ENCODE results near the gene EIF2AK2. TPM values are rescaled to one million over a fixed set of nuclear protein-coding genes. Genes with fewer than 3 reads are reported as not detected.
"Not testable (repeated sequence)": the region's sequence is repeated elsewhere in the genome, so short reads cannot be mapped to it uniquely, and the experiment has no call there.

EIF2AK2 gene
- total RNA-seq, result 10 to 100 TPM; 19.1 to 46.8 (median 22.5) TPM

DNA sequence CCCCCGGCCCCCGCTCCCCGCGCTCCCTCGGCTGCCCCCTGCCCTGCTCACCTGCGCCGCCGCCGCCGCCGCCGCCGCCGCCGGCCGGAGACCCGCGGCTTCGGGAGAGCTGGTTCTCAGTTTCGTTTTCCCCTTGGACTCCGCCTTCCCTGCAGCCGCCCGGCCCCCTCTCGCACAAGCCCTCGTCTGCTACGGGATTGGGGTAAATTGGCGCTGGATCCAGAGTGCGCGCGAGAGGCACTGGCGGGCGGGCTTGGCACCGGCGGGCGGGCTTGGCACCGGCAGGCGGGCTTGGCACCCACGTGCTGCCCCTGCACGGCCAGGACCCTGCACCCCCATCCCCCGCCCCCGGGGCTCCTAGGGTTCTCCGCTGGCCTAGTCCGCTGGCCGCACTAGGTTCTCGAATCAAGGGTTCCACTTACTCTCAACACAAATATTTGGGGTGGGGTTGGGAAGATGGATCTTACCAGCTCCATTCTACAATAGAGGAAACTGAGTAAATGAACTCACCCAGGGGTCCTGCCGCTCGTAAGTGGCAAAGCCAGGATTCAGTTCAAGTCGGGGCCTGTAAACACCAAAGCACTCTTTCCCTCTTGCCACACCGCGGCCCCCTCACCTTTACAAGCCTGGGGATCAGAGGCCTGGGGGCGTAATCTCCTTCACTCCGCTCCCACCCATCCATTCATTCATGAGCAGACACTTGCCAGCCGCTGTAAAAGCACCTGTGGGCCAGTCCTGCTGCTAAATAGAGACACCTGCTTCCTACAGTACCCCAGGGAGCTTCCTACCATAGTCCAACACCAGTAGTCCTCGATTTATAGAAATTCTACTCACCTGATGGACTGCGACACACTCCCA is at the start of gene EIF2AK2:
EIF2AK2 (minus strand) TSS at position 124 of the 858 bp plus-strand sequence. CDS start 9,174 bp downstream, outside the sequence.
- ATAC-seq (ENCODE audit: low FRiP score) (peak; percentile 94), DNase-seq (ENCODE audit: low spot score) (peak; percentile 57)
- TF ChIP-seq, protein P1, sequence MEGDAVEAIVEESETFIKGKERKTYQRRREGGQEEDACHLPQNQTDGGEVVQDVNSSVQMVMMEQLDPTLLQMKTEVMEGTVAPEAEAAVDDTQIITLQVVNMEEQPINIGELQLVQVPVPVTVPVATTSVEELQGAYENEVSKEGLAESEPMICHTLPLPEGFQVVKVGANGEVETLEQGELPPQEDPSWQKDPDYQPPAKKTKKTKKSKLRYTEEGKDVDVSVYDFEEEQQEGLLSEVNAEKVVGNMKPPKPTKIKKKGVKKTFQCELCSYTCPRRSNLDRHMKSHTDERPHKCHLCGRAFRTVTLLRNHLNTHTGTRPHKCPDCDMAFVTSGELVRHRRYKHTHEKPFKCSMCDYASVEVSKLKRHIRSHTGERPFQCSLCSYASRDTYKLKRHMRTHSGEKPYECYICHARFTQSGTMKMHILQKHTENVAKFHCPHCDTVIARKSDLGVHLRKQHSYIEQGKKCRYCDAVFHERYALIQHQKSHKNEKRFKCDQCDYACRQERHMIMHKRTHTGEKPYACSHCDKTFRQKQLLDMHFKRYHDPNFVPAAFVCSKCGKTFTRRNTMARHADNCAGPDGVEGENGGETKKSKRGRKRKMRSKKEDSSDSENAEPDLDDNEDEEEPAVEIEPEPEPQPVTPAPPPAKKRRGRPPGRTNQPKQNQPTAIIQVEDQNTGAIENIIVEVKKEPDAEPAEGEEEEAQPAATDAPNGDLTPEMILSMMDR (IDR thresholded peaks at IDR 0.05), result no peak

DNA sequence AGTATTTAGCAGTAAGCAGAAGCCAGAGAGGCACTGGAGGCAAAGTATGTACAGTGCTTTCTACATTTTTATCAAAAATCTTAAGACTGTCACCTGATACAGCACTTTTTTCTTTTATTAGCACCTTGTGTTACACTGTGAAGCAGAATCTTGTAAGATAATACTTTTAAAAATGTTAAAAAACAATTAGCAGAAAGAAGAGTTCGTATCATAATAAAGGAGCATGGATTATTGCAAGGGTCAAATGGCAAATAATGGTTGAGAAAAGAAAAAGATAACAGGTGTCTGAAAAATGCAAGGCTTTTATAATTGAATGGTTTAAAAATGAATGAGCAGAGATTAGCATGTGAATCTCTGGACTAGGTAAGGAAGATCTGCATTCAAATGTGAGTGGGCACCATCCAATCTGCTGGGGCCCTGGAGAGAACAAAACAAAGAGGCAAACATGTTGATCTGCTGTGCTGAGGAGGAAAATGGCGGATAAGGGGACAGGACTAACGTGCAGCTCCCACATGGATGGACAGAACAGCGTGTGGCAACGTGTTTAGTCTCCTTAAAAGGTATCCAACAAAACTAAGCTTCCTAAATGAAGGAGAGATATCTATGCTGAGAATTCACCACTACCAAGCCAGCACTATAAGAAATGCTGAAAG is 49.0 kb upstream of the EIF2AK2 start:
- ATAC-seq (ENCODE audit: low FRiP score), result no peak
- DNase-seq (ENCODE audit: low spot score), result no peak
- TF ChIP-seq, protein P1 (IDR thresholded peaks at IDR 0.05), result no peak

GRCh38 chr2:37205071-37205661 is 48.4 kb upstream of the EIF2AK2 start:
- ATAC-seq (ENCODE audit: low FRiP score); DNase-seq (ENCODE audit: low spot score): not testable (repeated sequence)

GRCh38 chr2:37203708-37204107 is 46.9 kb upstream of the EIF2AK2 start:
- DNase-seq (ENCODE audit: low spot score) (no peak), ATAC-seq (ENCODE audit: low FRiP score) (no peak)
- TF ChIP-seq, protein P1 (IDR thresholded peaks at IDR 0.05), result no peak

DNA sequence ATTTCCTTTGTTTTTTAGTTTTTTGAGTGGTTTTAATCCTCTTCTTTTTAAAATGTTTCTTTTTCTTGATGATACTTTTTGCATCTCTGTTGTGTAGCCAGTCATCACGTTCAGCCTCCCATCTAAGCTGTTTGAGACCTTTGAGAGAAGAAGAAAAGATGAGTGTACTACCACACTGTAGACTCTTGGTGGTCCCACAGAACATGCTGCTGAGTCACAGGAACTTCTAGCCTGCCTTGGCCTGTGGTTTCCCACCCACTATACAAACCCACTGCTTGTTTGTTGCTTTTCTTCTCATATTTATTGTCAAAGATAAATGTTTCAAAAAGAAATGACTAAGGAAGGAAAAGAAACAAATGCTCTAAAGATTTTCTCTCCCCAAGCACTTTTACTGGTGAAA is 45.0 kb upstream of the EIF2AK2 start:
- DNase-seq (ENCODE audit: low spot score), result no peak
- ATAC-seq (ENCODE audit: low FRiP score), result no peak
- TF ChIP-seq, protein P1 (IDR thresholded peaks at IDR 0.05), result no peak

DNA sequence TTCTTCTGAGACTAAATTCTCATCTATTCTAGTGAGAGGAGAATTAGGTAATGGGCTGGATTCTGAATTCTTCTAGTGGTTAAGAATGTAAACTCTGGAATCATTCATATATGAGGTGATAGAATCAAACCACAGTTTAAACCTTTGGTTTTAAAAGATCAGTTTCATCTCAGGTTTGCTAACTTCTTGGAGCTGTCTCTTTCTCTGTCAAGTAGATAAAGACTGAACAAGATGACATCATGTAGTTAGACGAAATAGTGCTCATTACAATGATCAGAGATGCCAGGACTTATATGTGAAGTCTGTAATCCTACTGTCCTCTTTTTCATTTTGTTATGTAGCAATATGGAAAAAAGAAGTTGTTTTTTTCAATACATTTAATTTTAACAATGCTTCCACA is 44.4 kb upstream of the EIF2AK2 start:
- ATAC-seq (ENCODE audit: low FRiP score) (no peak), DNase-seq (ENCODE audit: low spot score) (no peak)
- TF ChIP-seq, protein P1 (IDR thresholded peaks at IDR 0.05), result no peak

DNA sequence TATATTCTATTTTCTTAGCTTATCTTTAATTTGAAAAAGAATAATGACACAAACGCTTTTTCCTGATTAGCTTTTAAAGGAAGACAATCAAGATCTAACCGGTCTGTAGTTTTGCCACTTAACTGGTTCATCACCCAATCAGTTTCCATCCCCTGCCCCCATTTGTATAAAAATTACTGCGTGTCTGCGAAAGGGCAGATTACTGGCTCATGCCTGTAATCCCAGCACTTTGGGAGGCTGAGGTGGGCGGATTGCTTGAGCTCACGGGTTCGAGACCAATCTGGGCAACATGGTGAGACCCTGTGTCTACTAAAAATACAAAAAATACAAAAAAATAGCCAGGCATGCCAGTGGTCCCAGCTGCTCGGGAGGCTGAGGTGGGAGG is 41.9 kb upstream of the EIF2AK2 start:
- TF ChIP-seq, protein P1 (IDR thresholded peaks at IDR 0.05), result no peak
- no peak for DNase-seq (ENCODE audit: low spot score)
- ATAC-seq (ENCODE audit: low FRiP score), result no peak

Data from omental fat pad (tissue), 4 donors.